Breast epithelium (tissue), 3 donors: Measurements from ENCODE around the gene PCSK1N.

ENCODE experiments used
- POLR2A ChIP-seq: fragments of 450-650 bp; IDR thresholded peaks from one replicate; pipeline ENCODE4 v1.6.1; 2016; ENCODE audit warnings: antibody characterized with exemption, mild to moderate bottlenecking, moderate library complexity
- POLR2AphosphoS5 ChIP-seq, 3 donors: sonication (generic); formaldehyde crosslinking; IDR thresholded peaks; one replicate each; pipeline ENCODE4 v1.6.1; 2017; ENCODE audit warnings: antibody characterized with exemption in 3 of 3
- TF ChIP-seq, protein P1 (sequence below), 3 donors: fragments of 450-650 bp; IDR thresholded peaks; one replicate each; pipeline ENCODE4 v1.5.1; 2016 to 2017; ENCODE audit warnings: antibody characterized with exemption in 3 of 3, mild to moderate bottlenecking in 3 of 3, moderate library complexity in 3 of 3

DNA sequence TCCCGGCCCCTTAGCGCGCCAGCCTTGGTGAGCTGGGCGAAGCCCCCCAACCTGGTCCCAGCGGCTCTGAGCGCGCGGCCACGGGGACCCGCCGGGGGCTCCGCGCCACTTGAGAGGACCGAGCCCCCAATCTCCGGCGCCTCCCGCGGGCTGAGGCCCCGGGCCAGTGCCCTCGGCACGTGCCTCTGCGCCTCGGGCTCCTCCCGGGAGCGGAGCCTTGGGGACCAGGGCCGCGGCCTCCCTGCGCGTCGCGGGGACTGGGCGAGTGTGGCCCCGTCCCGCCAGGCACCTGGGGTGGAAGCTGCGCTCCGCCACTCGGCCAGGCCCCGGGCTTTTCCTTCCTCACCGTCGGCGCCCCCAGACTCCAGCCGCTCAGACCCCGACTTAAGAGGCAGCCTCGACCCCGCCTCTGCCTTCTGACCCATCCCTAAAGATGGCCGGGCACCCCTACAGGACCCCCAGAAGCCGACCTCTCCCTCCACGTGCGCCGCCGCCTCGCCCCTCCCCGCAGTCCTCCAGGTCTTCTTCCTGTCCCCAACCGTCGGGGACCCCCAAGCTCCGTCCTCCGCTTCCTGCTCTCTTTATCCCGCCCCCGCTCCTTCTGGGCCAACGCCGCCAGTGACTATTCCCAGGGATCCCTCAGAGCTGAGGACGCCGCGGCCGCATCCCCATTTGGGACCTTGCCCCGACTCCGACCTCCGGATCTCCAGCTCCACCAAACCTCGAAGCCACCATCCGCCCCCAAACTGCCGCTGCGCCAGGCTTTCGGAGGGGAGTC, 8.3 kb downstream of the PCSK1N start:
- TF ChIP-seq, protein P1, sequence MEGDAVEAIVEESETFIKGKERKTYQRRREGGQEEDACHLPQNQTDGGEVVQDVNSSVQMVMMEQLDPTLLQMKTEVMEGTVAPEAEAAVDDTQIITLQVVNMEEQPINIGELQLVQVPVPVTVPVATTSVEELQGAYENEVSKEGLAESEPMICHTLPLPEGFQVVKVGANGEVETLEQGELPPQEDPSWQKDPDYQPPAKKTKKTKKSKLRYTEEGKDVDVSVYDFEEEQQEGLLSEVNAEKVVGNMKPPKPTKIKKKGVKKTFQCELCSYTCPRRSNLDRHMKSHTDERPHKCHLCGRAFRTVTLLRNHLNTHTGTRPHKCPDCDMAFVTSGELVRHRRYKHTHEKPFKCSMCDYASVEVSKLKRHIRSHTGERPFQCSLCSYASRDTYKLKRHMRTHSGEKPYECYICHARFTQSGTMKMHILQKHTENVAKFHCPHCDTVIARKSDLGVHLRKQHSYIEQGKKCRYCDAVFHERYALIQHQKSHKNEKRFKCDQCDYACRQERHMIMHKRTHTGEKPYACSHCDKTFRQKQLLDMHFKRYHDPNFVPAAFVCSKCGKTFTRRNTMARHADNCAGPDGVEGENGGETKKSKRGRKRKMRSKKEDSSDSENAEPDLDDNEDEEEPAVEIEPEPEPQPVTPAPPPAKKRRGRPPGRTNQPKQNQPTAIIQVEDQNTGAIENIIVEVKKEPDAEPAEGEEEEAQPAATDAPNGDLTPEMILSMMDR (IDR thresholded peaks at IDR 0.05) = no peak
- TF ChIP-seq POLR2A (no peak), POLR2AphosphoS5 (IDR thresholded peaks at IDR 0.05) (no peak)
